ENCODE data around the gene UNCX.

Gene UNCX

GRCh38 chr7:1233333-1234048 lies 819 bp downstream of the UNCX start:
- no peak for DNase-seq

GRCh38 chr7:1234049-1234880 lies 1.6 kb downstream of the UNCX start:
- no peak for DNase-seq

- DNase-seq, result no peak
Observed at GRCh38 chr7:1234881-1235500, 2.3 kb downstream of the UNCX start.

- no peak for DNase-seq
Observed at GRCh38 chr7:1235501-1236131, 2.9 kb downstream of the UNCX start.

- DNase-seq, result no peak
Observed at GRCh38 chr7:1236132-1236661, 3.5 kb downstream of the UNCX start.

GRCh38 chr7:1236831-1237701 lies 4.4 kb downstream of the UNCX start:
- no peak for DNase-seq

GRCh38 chr7:1237704-1238255 lies 5.1 kb downstream of the UNCX start:
- DNase-seq, result no peak

- DNase-seq, result no peak
Observed at GRCh38 chr7:1238450-1238882, 5.8 kb downstream of the UNCX start.

GRCh38 chr7:1238931-1239802 lies 6.5 kb downstream of the UNCX start:
- no peak for DNase-seq

GRCh38 chr7:1239803-1240516 lies 7.3 kb downstream of the UNCX start:
- DNase-seq, result no peak

- no peak for DNase-seq
Observed at GRCh38 chr7:1240517-1241257, 8.0 kb downstream of the UNCX start.

GRCh38 chr7:1241258-1241602 lies 8.6 kb downstream of the UNCX start:
- no peak for DNase-seq

- no peak for DNase-seq
Observed at GRCh38 chr7:1241603-1242255, 9.1 kb downstream of the UNCX start.

- no peak for DNase-seq
Observed at GRCh38 chr7:1242256-1242605, 9.6 kb downstream of the UNCX start.

GRCh38 chr7:1242606-1243289 lies 10.1 kb downstream of the UNCX start:
- DNase-seq, result no peak

GRCh38 chr7:1243290-1243963 lies 10.8 kb downstream of the UNCX start:
- no peak for DNase-seq

GRCh38 chr7:1243964-1244416 lies 11.3 kb downstream of the UNCX start:
- no peak for DNase-seq

All from activated naive CD4-positive, alpha-beta T cell treated with Interleukin-2 at 50 U/mL for 16 hours (primary cell).